ENCODE measurements around the gene MYL2.
"Not testable (repeated sequence)": the region's sequence is repeated elsewhere in the genome, so short reads cannot be mapped to it uniquely, and the experiment has no call there.

The MYL2 gene, protein sequence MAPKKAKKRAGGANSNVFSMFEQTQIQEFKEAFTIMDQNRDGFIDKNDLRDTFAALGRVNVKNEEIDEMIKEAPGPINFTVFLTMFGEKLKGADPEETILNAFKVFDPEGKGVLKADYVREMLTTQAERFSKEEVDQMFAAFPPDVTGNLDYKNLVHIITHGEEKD

DNA sequence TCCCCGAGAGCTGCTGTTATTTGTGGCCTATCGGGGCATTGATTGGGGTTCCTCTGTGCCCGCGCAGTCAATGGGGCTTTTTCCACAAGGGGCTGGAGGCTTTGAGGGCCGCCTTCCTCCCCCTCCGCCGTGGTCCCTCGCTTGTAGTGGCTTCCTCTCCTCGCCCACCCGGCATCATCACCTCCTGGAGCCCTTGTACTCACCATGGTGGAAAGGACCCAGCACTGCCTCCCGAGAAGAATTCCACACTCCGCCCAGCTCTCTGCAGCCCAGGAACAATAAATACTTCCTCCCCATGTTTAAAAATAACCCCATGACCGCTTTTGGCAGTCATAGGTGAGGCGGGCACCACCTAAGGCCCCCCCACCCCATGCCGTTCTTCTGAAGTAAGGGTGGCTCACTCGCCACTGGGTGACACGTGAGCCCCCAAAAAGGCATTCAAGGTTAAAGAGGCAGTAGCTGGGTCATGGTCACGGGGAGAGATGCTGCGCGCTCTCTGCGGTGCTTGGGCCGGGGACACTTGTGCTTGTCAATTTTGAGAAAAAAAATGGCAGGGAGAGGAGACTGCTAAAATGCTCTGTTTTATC lies at the start of gene MYL2:
Gene MYL2, minus strand, starts transcription at position 256 of the 587 bp plus-strand sequence. Its CDS starts 50 bp downstream, at position 206.
- DNase-seq = no peak

DNA sequence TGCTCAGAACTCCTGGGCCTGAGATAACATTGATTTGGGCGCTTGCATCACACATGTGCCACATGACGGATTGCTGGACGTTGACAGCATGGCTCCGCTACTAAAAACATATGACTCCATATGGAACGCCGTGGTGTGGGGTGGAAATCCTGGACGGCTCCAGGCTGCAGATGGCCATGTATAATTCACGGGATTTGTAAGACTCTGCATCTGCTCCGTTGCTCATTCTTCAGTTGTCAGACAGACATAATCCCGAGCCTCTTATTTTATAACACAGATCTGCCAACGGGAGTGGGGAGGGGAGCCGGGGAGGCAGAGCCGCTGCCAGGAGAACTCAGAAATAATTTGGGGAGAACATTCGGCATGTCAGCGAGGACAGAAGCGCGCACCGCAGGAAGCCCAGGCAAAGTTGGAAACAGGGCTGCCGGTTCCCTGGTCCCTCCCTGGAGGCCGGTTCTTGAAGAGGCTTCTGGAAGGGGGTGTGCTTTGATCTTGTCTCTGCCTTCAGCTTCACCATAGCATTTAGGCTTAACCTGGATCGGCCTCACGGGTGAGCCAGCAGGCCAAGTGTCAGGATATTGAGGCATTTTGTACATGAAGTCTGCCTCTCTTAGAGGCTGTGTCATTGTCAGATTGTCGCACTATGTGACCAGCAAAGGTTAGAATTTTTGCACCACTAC lies 45.8 kb upstream of the MYL2 start:
- no peak for DNase-seq

DNA sequence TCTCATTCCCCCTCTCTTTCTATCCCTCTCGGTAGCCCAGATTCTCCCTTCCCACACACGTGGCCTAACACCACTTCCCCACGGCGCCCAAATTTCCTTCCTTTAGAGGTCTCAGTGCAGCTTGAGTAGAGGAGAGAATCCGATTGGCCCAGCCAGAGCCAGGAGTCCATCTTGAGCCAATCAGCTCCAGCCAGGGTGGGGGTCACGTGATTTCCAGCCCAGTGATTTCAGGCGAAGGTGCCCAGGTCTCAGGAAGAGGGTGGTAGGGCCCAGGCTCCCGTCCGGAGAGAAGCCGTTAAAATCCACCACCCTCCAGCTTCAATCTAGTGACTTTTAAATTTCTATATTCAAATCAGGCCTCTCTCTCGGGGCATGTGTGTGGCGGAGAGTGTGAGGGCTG lies 45.2 kb upstream of the MYL2 start:
- no peak for DNase-seq

DNA sequence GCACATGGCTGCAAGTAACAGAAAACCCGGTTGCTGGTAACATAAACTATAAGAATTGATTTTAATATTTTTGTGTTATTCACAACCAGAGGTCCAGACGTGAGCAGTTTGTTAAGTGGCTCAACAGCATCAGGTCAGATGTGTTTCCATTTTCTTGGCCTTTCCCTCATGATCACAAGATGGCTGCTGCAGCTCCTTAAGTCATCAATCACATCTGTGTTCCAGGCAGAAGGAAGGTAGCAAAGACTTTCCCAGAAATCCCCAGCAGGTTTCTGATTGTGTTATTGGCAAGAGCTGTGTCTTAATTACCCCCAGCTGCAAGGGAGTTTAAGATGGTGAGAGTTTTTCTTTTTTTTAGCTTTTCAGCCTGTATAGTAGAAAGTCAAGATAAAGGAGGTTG lies 40.4 kb upstream of the MYL2 start:
- DNase-seq = no peak

DNA sequence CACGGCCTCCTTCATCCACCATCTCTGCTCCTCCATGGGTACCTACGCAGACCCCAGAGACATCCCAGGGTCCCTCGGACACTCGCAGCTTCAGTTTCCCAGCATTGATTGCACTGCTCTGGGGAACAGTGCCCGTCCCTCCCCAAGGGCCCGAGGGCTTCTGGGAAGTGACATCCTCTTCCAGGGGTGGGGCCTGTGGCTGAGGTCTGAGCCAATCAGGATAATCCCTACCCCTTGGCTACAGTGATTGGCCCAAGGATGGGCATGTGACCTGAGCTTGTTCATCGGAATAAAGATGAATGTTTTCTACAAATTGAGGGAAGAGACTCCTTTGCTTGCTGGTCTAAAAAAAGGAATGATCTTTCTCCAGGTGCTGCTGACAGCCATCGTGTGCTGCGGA lies 37.3 kb upstream of the MYL2 start:
- DNase-seq = no peak

- DNase-seq = no peak
Observed at GRCh38 chr12:110957159-110957558, 36.8 kb upstream of the MYL2 start.

DNA sequence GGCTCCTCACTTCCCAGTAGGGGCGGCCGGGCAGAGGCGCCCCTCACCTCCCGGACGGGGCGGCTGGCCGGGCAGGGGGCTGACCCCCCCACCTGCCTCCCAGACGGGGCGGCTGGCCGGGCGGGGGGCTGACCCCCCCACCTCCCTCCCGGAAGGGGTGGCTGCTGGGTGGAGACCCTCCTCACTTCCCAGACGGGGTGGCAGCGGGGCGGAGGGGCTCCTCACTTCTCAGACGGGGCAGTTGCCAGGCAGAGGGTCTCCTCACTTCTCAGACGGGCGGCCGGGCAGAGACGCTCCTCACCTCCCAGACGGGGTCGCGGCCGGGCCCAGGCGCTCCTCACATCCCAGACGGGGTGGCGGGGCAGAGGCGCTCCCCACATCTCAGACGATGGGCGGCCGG lies 30.5 kb upstream of the MYL2 start:
- DNase-seq = not testable (repeated sequence)

- not testable (repeated sequence) for DNase-seq
Observed at GRCh38 chr12:110950466-110950865, 30.1 kb upstream of the MYL2 start.

GRCh38 chr12:110948041-110948440 lies 27.7 kb upstream of the MYL2 start:
- no peak for DNase-seq

- DNase-seq = no peak
Observed at GRCh38 chr12:110943373-110943772, 23.0 kb upstream of the MYL2 start.

- DNase-seq = no peak
Observed at GRCh38 chr12:110941391-110941790, 21.0 kb upstream of the MYL2 start.

- DNase-seq = no peak
Observed at GRCh38 chr12:110940933-110941332, 20.6 kb upstream of the MYL2 start.

DNA sequence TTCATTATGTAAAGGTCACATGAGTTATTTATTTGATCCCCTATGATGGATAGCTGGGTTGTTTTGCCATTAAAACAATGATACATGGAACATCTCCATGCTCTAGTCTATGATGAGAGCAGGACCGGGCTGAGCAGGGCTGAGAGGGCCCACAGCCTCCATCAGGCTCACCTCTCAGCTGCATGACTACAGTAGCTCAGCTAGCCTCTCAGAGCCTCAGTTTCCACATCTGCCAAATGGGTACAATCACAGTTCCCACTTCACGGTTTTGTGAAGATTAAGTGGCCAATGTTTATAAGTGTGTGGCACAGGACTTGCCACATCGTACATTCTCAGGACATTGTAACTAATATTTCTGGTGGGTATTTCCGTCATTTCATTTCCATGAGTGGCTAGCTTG lies 19.9 kb upstream of the MYL2 start:
- no peak for DNase-seq

GRCh38 chr12:110937104-110937641 lies 16.8 kb upstream of the MYL2 start:
- DNase-seq = peak; percentile 60 to 82 (median 74)

DNA sequence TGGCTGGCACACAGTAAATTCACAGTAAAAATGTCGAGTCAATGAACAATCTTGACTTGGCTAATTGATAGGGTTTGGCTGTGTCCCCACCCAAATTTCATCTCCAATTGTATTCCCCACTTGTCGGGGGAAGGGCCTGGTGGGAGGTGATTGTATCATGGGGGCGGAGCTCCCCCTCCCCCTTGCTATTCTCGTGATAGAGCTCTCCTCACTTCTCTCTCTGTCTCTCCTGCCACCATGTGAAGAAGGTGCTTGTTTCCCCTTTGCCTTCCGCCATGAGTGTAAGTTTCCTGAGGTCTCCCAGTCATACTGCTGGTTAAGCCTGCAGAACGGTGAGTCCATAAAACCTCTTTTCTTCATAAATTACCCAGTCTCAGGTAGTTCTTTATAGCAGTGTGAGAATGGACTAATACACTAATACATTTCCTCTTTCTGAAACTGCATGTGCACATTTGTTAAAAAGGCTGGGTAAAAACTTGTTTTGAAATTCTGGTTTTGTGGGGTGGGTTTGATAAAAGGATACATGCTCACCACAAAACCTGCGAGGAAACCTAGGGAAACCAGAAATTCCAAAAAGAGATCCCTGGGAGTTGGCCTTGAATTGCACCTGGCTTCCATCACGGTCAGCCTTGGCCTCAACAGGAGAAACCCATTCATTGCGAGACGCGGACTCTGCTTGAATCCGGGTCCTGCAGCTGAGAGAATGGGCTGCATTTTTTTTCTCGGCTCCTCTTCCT lies 16.2 kb upstream of the MYL2 start:
- no peak for DNase-seq

GRCh38 chr12:110935588-110935987 lies 15.2 kb upstream of the MYL2 start:
- DNase-seq = no peak

- DNase-seq = no peak
Observed at GRCh38 chr12:110934093-110934852, 13.9 kb upstream of the MYL2 start.

GRCh38 chr12:110933326-110933974 lies 13.1 kb upstream of the MYL2 start:
- no peak for DNase-seq

DNA sequence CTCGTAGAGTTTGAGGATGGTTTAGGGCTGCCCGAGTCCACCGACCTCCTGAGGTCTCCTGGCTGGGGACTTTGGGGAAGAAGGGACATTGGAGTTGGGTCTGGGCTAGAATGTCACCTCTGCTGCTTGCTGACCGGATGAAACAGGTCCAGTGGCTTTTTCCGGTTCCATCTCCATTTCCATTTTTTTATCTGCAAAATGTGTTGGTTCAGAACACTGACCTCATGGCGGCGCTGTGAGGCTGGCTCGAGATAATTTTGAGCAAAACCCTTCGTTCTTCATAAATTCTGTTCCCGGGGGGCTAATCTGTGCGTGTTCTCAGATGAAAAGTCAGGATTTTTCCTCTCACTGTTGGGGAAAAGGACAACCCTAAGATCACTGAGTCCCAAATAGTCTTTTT lies 11.7 kb upstream of the MYL2 start:
- DNase-seq = peak in 1 of 3 donors; percentile 40

- DNase-seq = no peak
Observed at GRCh38 chr12:110931315-110931728, 10.9 kb upstream of the MYL2 start.

- no peak for DNase-seq
Observed at GRCh38 chr12:110930348-110931314, 10.3 kb upstream of the MYL2 start.
